ENCODE data around the gene HEXIM1.
A peak's percentile ranks its signal among the peaks of the same experiment; 100 is the strongest.
"Not testable (repeated sequence)": the region's sequence is repeated elsewhere in the genome, so short reads cannot be mapped to it uniquely, and the experiment has no call there.

Gene HEXIM1

GRCh38 chr17:45114117-45114932 lies 34.0 kb upstream of the HEXIM1 start:
- no peak for DNase-seq

GRCh38 chr17:45115015-45115625 lies 33.2 kb upstream of the HEXIM1 start:
- no peak for DNase-seq

GRCh38 chr17:45115871-45116270 lies 32.4 kb upstream of the HEXIM1 start:
- DNase-seq: no peak

GRCh38 chr17:45116434-45117016 lies 31.8 kb upstream of the HEXIM1 start:
- DNase-seq: no peak

- no peak for DNase-seq
Measured at GRCh38 chr17:45117334-45117733, 30.9 kb upstream of the HEXIM1 start.

- DNase-seq: no peak
Measured at GRCh38 chr17:45117848-45118646, 30.2 kb upstream of the HEXIM1 start.

- DNase-seq: no peak
Measured at GRCh38 chr17:45118691-45119090, 29.6 kb upstream of the HEXIM1 start.

- no peak for DNase-seq
Measured at GRCh38 chr17:45119964-45120363, 28.3 kb upstream of the HEXIM1 start.

- no peak for DNase-seq
Measured at GRCh38 chr17:45120558-45120957, 27.7 kb upstream of the HEXIM1 start.

- DNase-seq: no peak
Measured at GRCh38 chr17:45121055-45121454, 27.2 kb upstream of the HEXIM1 start.

- no peak for DNase-seq
Measured at GRCh38 chr17:45123076-45123770, 25.1 kb upstream of the HEXIM1 start.

- DNase-seq: peak in 1 of 14 donors; percentile 58
Measured at GRCh38 chr17:45123930-45124796, 24.1 kb upstream of the HEXIM1 start.

GRCh38 chr17:45124797-45125122 lies 23.5 kb upstream of the HEXIM1 start:
- not testable (repeated sequence) for DNase-seq

GRCh38 chr17:45125509-45125908 lies 22.8 kb upstream of the HEXIM1 start:
- DNase-seq: no peak

GRCh38 chr17:45127207-45127547 lies 21.1 kb upstream of the HEXIM1 start:
- no peak for DNase-seq

GRCh38 chr17:45127548-45128300 lies 20.6 kb upstream of the HEXIM1 start:
- no peak for DNase-seq

- DNase-seq: no peak
Measured at GRCh38 chr17:45128331-45128730, 19.9 kb upstream of the HEXIM1 start.

GRCh38 chr17:45128989-45129388 lies 19.3 kb upstream of the HEXIM1 start:
- DNase-seq: no peak

- peak in 1 of 14 donors; percentile 62 for DNase-seq
Measured at GRCh38 chr17:45129426-45129939, 18.8 kb upstream of the HEXIM1 start.

- no peak for DNase-seq
Measured at GRCh38 chr17:45129940-45130680, 18.2 kb upstream of the HEXIM1 start.

Data from C1 segment of cervical spinal cord (tissue), 14 donors.